Tibial nerve (tissue), 4 donors: Measurements from ENCODE around the gene DPM1. TPM values are rescaled to one million over a fixed set of nuclear protein-coding genes. Genes with fewer than 3 reads are reported as not detected.

Experiments used
- DNase-seq, 2 donors: peaks; one replicate each; pipeline ENCODE4 v3.0.0-alpha.2; 2019; ENCODE audit warnings: low spot score in 2 of 2
- H3K27ac ChIP-seq, 4 donors: fragments of 200-600 bp; sonication (generic) in 3 of 4; one replicate each; pipeline ENCODE4 v1.5.1; 2017 to 2019; ENCODE audit warnings: mild to moderate bottlenecking in 1 of 4
- H3K27me3 ChIP-seq, 2 donors: fragments of 200-600 bp; sonication (generic) in 1 of 2; one replicate each; pipeline versions ENCODE4 v1.5.1 to v1.6.0; 2017 to 2019
- H3K36me3 ChIP-seq, 3 donors: fragments of 200-600 bp; sonication (generic); one replicate each; pipeline ENCODE4 v1.5.1; 2018 to 2019
- H3K4me1 ChIP-seq, 4 donors: fragments of 200-600 bp; sonication (generic) in 3 of 4; one replicate each; pipeline ENCODE4 v1.5.1; 2017 to 2019
- H3K4me3 ChIP-seq, 4 donors: fragments of 200-600 bp; sonication (generic) in 3 of 4; one replicate each; pipeline ENCODE4 v1.5.1; 2017 to 2019; ENCODE audit warnings: mild to moderate bottlenecking in 1 of 4, moderate library complexity in 1 of 4
- H3K9me3 ChIP-seq, 4 donors: fragments of 200-600 bp; sonication (generic) in 3 of 4; one replicate each; pipeline ENCODE4 v1.5.1; 2017 to 2019
- CTCF ChIP-seq, 5 experiments: fragments of 200-600 bp in 3 of 5; fragments of 450-650 bp in 2 of 5; sonication (generic) in 3 of 5; IDR thresholded peaks; one replicate each; pipeline ENCODE4 v1.5.1; 2016 to 2019; ENCODE audit warnings: antibody characterized with exemption in 5 of 5, mild to moderate bottlenecking in 3 of 5, moderate library complexity in 2 of 5
- EP300 ChIP-seq, 2 donors: sonication (generic); formaldehyde crosslinking; IDR thresholded peaks; one replicate each; pipeline ENCODE4 v1.6.1; 2017; ENCODE audit warnings: antibody characterized with exemption in 2 of 2, mild to moderate bottlenecking in 1 of 2
- POLR2A ChIP-seq, 2 donors: fragments of 450-650 bp; IDR thresholded peaks; one replicate each; pipeline ENCODE4 v1.6.1; 2017; ENCODE audit warnings: antibody characterized with exemption in 2 of 2, mild to moderate bottlenecking in 2 of 2, moderate library complexity in 2 of 2
- WGBS, 2 donors: methylation state at CpG; one replicate each; pipeline ENCODE4 v1.1.5; 2018; 5-methylcytosine and 5-hydroxymethylcytosine counted together
- total RNA-seq, 4 donors: library from RNA; depleted of rRNA; stranded (reverse); fragments of >200 nt; gene quantifications; one replicate each; pipeline ENCODE4 v1.1.0, GENCODE V29; 2016

DPM1 gene
- 10 to 100 TPM; 29.4 to 54.2 (median 42.7) TPM for total RNA-seq

- DNase-seq, result peak; percentile 66 to 90
- TF ChIP-seq CTCF (IDR thresholded peaks at IDR 0.05) (no peak), EP300 (IDR thresholded peaks at IDR 0.05) (peak in 1 of 2 donors; percentile 99), POLR2A (IDR thresholded peaks at IDR 0.05) (peak; percentile 57 to 86)
- H3K4me3 ChIP-seq, result peak within 1 kb of the TSS; percentile 89 to 98 (median 93)
- H3K9me3 ChIP-seq, result no peaks in the 10 kb centered on the region
- H3K36me3 ChIP-seq, result peaks cover 0 to 38% (median 0%) of the 10 kb centered on the region in 3 donors
- no peaks in the 10 kb centered on the region for H3K27me3 ChIP-seq
- H3K4me1 ChIP-seq, result peaks cover 2 to 64% (median 21%) of the 10 kb centered on the region in 4 donors
- 1% methylated on average over 47 to 52 of the region's 52 CpGs for whole genome bisulfite sequencing, 2 donors
- peak within 1 kb of the TSS; percentile 88 to 95 (median 90) for H3K27ac ChIP-seq
Measured at GRCh38 chr20:50957798-50958614, at the start of gene DPM1. Gene DPM1, minus strand, starts transcription at chr20:50958532. Its CDS starts 9 bp downstream, at chr20:50958523.

- 92 to 93% methylated on average over 7 of the region's 7 CpGs for WGBS, 2 donors
- Histone ChIP-seq H3K27me3 (no peaks in the 10 kb centered on the region), H3K36me3 (no peaks in the 10 kb centered on the region), H3K27ac (no peak overlapping the region), H3K4me3 (no peak overlapping the region), H3K4me1 (peaks cover 0 to 7% (median 0%) of the 10 kb centered on the region in 4 donors), H3K9me3 (no peaks in the 10 kb centered on the region)
- DNase-seq, result no peak
- no peak for TF ChIP-seq POLR2A (IDR thresholded peaks at IDR 0.05)
- TF ChIP-seq CTCF (IDR thresholded peaks at IDR 0.05), result no peak
- TF ChIP-seq EP300 (IDR thresholded peaks at IDR 0.05), result no peak
Measured at GRCh38 chr20:51005214-51005613, 46.9 kb upstream of the DPM1 start.

GRCh38 chr20:51004781-51005180, 46.4 kb upstream of the DPM1 start:
- H3K4me1 ChIP-seq, result peaks cover 0 to 7% (median 0%) of the 10 kb centered on the region in 4 donors
- H3K27me3 ChIP-seq, result no peaks in the 10 kb centered on the region
- WGBS, 2 donors, result 92 to 95% methylated on average over 9 of the region's 9 CpGs
- no peaks in the 10 kb centered on the region for H3K36me3 ChIP-seq
- no peak overlapping the region for H3K4me3 ChIP-seq
- H3K27ac ChIP-seq, result no peak overlapping the region
- H3K9me3 ChIP-seq, result no peaks in the 10 kb centered on the region
- DNase-seq, result no peak
- TF ChIP-seq CTCF (IDR thresholded peaks at IDR 0.05) (no peak), POLR2A (IDR thresholded peaks at IDR 0.05) (no peak), EP300 (IDR thresholded peaks at IDR 0.05) (no peak)

GRCh38 chr20:51004305-51004727, 46.0 kb upstream of the DPM1 start:
- no peak overlapping the region for H3K27ac ChIP-seq
- DNase-seq, result no peak
- H3K9me3 ChIP-seq, result no peaks in the 10 kb centered on the region
- no peaks in the 10 kb centered on the region for H3K36me3 ChIP-seq
- no peaks in the 10 kb centered on the region for H3K27me3 ChIP-seq
- 90 to 97% methylated on average over 21 to 39 of the region's 44 CpGs for WGBS, 2 donors
- peaks cover 0 to 7% (median 0%) of the 10 kb centered on the region in 4 donors for H3K4me1 ChIP-seq
- H3K4me3 ChIP-seq, result no peak overlapping the region
- TF ChIP-seq EP300 (IDR thresholded peaks at IDR 0.05), result no peak
- TF ChIP-seq POLR2A (IDR thresholded peaks at IDR 0.05), result no peak
- no peak for TF ChIP-seq CTCF (IDR thresholded peaks at IDR 0.05)

GRCh38 chr20:51003753-51004152, 45.4 kb upstream of the DPM1 start:
- Histone ChIP-seq H3K36me3 (no peaks in the 10 kb centered on the region), H3K27ac (peak overlapping the region in 1 of 4 donors; percentile 35), H3K4me3 (no peak overlapping the region), H3K4me1 (peaks cover 0 to 7% (median 0%) of the 10 kb centered on the region in 4 donors), H3K9me3 (no peaks in the 10 kb centered on the region), H3K27me3 (peaks cover 0 to 3% of the 10 kb centered on the region in 2 donors)
- 52 to 53% methylated on average over 21 of the region's 21 CpGs for WGBS, 2 donors
- DNase-seq, result no peak
- no peak for TF ChIP-seq CTCF (IDR thresholded peaks at IDR 0.05)
- TF ChIP-seq POLR2A (IDR thresholded peaks at IDR 0.05), result no peak
- no peak for TF ChIP-seq EP300 (IDR thresholded peaks at IDR 0.05)
